Sciatic nerve (tissue), 2 donors: Measurements from ENCODE around the gene ZNF423. TPM values are rescaled to one million over a fixed set of nuclear protein-coding genes. Genes with fewer than 3 reads are reported as not detected.

Experiments used
- ATAC-seq: fragments of 200-7000 bp; cut with Tn5 transposase; one replicate; pipeline ENCODE4 v1.9.1; 2020; ENCODE audit warnings: mild to moderate bottlenecking, moderate library complexity
- DNase-seq: peaks from one replicate; pipeline ENCODE4 v3.0.0-alpha.2; 2020; ENCODE audit warnings: low spot score
- intact Hi-C: fragments of 100-400 bp; cut with DNase I; formaldehyde crosslinking; loops from one replicate; pipeline ENCODE4 v1.14.2; 2022
- total RNA-seq: library from RNA; stranded (reverse); fragmentation: NEBNext Ultra II Directional; extraction: Animal tissue kit (Norgen Biotek cat#: 25700); gene quantifications from one replicate; pipeline ENCODE4 v1.2.1, GENCODE V29; 2021
- donor health status: DM: no; HTN: no; CAD: no.
- donor health status: DM: no; HTN: no; CAD: no.

ZNF423 gene
- total RNA-seq, 1 donor from 2014 or later: 25.3 TPM

GRCh38 chr16:49594153-49594552, 261.8 kb downstream of the ZNF423 start:
- intact Hi-C loops: no loop called here
- DNase-seq: peak; percentile 18
- no peak for ATAC-seq

- no peak for ATAC-seq
- peak; percentile 34 for DNase-seq
- intact Hi-C loops: no loop called here
Measured at GRCh38 chr16:49593424-49594040, 262.4 kb downstream of the ZNF423 start.

GRCh38 chr16:49592546-49593423, 263.1 kb downstream of the ZNF423 start:
- DNase-seq (peak; percentile 56), ATAC-seq (peak; percentile 58)
- intact Hi-C loops: no loop called here

- DNase-seq (peak; percentile 46), ATAC-seq (no peak)
- intact Hi-C loops: no loop called here
Measured at GRCh38 chr16:49590166-49590871, 265.6 kb downstream of the ZNF423 start.

GRCh38 chr16:49589544-49590031, 266.3 kb downstream of the ZNF423 start:
- intact Hi-C loops: no loop called here
- DNase-seq (peak; percentile 45), ATAC-seq (no peak)

GRCh38 chr16:49588729-49589384, 267.1 kb downstream of the ZNF423 start:
- intact Hi-C loops: no loop called here
- peak; percentile 7 for DNase-seq
- ATAC-seq: no peak

- ATAC-seq: no peak
Measured at GRCh38 chr16:49588026-49588425, 267.9 kb downstream of the ZNF423 start.

GRCh38 chr16:49587511-49587910, 268.4 kb downstream of the ZNF423 start:
- intact Hi-C loops: no loop called here
- DNase-seq (no peak), ATAC-seq (no peak)

More at GRCh38 chr16:49588026-49588425, 267.9 kb downstream of the ZNF423 start:
- peak; percentile 36 for DNase-seq
- intact Hi-C loops: no loop called here

GRCh38 chr16:49586466-49587450, 269.2 kb downstream of the ZNF423 start:
- ATAC-seq (peak; percentile 41), DNase-seq (peak; percentile 45)
- intact Hi-C loops: no loop called here

GRCh38 chr16:49585143-49585832, 270.6 kb downstream of the ZNF423 start:
- ATAC-seq (no peak), DNase-seq (no peak)
- intact Hi-C loops: no loop called here

- intact Hi-C loops: no loop called here
- ATAC-seq: no peak
- DNase-seq: no peak
Measured at GRCh38 chr16:49583911-49584310, 272.0 kb downstream of the ZNF423 start.

- intact Hi-C loops: no loop called here
- DNase-seq (no peak), ATAC-seq (no peak)
Measured at GRCh38 chr16:49581630-49582298, 274.1 kb downstream of the ZNF423 start.

- DNase-seq: no peak
- peak; percentile 50 for ATAC-seq
- intact Hi-C loops: no loop called here
Measured at GRCh38 chr16:49580751-49581303, 275.1 kb downstream of the ZNF423 start.

GRCh38 chr16:49578435-49579024, 277.4 kb downstream of the ZNF423 start:
- DNase-seq (no peak), ATAC-seq (peak; percentile 51)
- intact Hi-C loops: no loop called here

GRCh38 chr16:49578018-49578417, 277.9 kb downstream of the ZNF423 start:
- no peak for DNase-seq
- intact Hi-C loops: no loop called here
- ATAC-seq: no peak

GRCh38 chr16:49576941-49577340, 279.0 kb downstream of the ZNF423 start:
- intact Hi-C loops: no loop called here
- ATAC-seq (no peak), DNase-seq (no peak)
